Thoracic aorta (tissue), 2 donors: ENCODE measurements around the gene PXK. TPM values are rescaled to one million over a fixed set of nuclear protein-coding genes. Genes with fewer than 3 reads are reported as not detected.

Experiments
- ATAC-seq: fragments of 150-250 bp; one replicate; pipeline ENCODE4 v1.8.0; 2017; ENCODE audit warnings: low read depth; ENCODE audit not compliant: insufficient number of reproducible peaks, low FRiP score
- DNase-seq: peaks from one replicate; pipeline ENCODE4 v3.0.0-alpha.2; 2020; ENCODE audit warnings: low spot score
- H3K27ac ChIP-seq, 2 donors: fragments of 200-600 bp; sonication (generic); 1 replicate in 1 of 2; 2 replicates in 1 of 2; pipeline ENCODE4 v1.5.1; 2016; ENCODE audit warnings: mild to moderate bottlenecking in 2 of 2, moderate library complexity in 2 of 2
- H3K27me3 ChIP-seq: fragments of 200-600 bp; sonication (generic); replicated peaks from 2 replicates; pipeline ENCODE4 v1.6.0; 2016; ENCODE audit warnings: mild to moderate bottlenecking; ENCODE audit not compliant: insufficient read depth
- H3K36me3 ChIP-seq: fragments of 200-600 bp; sonication (generic); one replicate; pipeline ENCODE4 v1.5.1; 2016
- H3K4me1 ChIP-seq, 2 donors: fragments of 200-600 bp; sonication (generic); 1 replicate in 1 of 2; 2 replicates in 1 of 2; pipeline versions ENCODE4 v1.5.1 to v1.6.0; 2016; ENCODE audit warnings: low read depth in 2 of 2, mild to moderate bottlenecking in 1 of 2; ENCODE audit not compliant: control insufficient read depth in 1 of 2
- H3K4me3 ChIP-seq: fragments of 200-600 bp; sonication (generic); 2 replicates; pipeline ENCODE4 v1.5.1; 2016; ENCODE audit warnings: mild to moderate bottlenecking
- H3K9me3 ChIP-seq: fragments of 200-600 bp; sonication (generic); 2 replicates; pipeline ENCODE4 v1.5.1; 2016
- CTCF ChIP-seq: fragments of 200-600 bp; sonication (generic); IDR thresholded peaks from one replicate; pipeline ENCODE4 v1.5.1; 2019; ENCODE audit warnings: antibody characterized with exemption
- total RNA-seq, 2 donors: library from RNA; depleted of rRNA; stranded (reverse); fragments of >200 nt; gene quantifications; one replicate each; pipeline versions ENCODE4 v1.1.0 to v1.2.3, GENCODE V29; 2016

PXK gene
- total RNA-seq, 2 donors from 2014 or later, result 22.1 to 34.2 TPM

DNA sequence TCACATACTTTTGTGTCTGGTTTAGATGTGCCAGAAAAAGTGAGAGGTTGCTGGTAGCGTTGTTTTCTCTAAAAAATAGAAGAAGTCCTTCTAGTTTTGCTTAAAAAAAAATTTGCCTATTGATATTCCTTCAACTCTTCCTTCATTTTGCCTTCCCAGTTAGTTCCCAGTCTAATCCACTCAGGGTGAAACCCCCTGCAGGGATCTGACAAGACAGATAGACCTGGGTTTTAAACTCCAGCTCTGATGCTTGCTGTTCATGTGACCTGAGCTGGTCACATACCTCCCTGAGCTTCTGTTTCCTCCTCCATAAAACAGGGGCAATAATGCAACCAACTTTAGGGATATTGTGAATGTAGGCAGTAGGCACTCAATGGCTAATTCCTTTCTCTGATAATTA is 140.6 kb downstream of the PXK start:
- H3K4me3 ChIP-seq, result no peak overlapping the region
- no peak for TF ChIP-seq CTCF
- H3K27me3 ChIP-seq, result no peaks in the 10 kb centered on the region
- DNase-seq, result no peak
- peaks cover 0 to 3% of the 10 kb centered on the region in 2 donors for H3K4me1 ChIP-seq
- no peak for ATAC-seq
- no peak overlapping the region for H3K27ac ChIP-seq
- no peaks in the 10 kb centered on the region for H3K36me3 ChIP-seq
- H3K9me3 ChIP-seq, result no peaks in the 10 kb centered on the region

- no peak for TF ChIP-seq CTCF
- H3K4me3 ChIP-seq, result no peak overlapping the region
- H3K27ac ChIP-seq, result no peak overlapping the region
- DNase-seq (no peak), ATAC-seq (no peak)
- peaks cover 0 to 3% of the 10 kb centered on the region in 2 donors for H3K4me1 ChIP-seq
- no peaks in the 10 kb centered on the region for H3K36me3 ChIP-seq
- no peaks in the 10 kb centered on the region for H3K27me3 ChIP-seq
- H3K9me3 ChIP-seq, result no peaks in the 10 kb centered on the region
These were observed 141.7 kb downstream of the PXK start for GRCh38 chr3:58474348-58474911.

DNA sequence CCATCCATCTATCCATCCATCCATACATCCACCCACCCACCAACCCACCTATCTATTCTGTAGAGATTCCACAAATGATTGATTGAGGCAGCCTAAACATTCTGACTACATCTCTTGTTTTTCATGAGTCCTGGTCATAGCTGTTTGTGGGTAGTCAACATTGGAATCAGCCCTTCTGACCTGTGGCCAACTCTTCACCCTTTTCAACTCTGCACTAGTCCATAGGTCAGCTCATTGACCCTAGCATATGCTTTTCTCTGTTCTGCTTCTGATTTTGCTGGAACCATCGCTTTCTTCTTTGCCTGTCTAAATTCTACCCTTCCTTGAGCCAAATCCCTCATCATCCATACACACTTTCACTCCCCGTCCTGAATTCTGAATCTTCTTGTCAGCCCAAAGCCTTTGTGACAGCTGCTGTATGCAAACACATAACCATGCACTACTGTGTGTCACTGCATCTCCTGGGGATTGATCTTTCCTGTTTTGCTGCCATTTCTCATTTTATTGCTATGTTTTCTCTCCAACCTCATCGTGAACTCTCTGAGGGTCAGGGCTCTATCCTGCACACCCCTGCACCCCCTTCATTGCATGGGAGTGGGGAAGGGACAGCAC is 142.4 kb downstream of the PXK start:
- ATAC-seq (no peak), DNase-seq (no peak)
- H3K27me3 ChIP-seq, result no peaks in the 10 kb centered on the region
- H3K36me3 ChIP-seq, result no peaks in the 10 kb centered on the region
- H3K27ac ChIP-seq, result no peak overlapping the region
- no peak for TF ChIP-seq CTCF
- peaks cover 0 to 3% of the 10 kb centered on the region in 2 donors for H3K4me1 ChIP-seq
- H3K9me3 ChIP-seq, result no peaks in the 10 kb centered on the region
- H3K4me3 ChIP-seq, result no peak overlapping the region

Other genes with a start within 250 kb of the PXK start
- gene DNASE1L3, start 121.9 kb upstream of the PXK start, total RNA-seq, result 1 to 10 TPM; 2.3 to 3.8 TPM
- 10 to 100 TPM in 1 of 2 donors, 1 to 10 TPM in 1; 6.1 to 10.6 TPM for gene ABHD6, start 95.1 kb upstream of the PXK start, total RNA-seq
- gene RPP14, start 26.6 kb upstream of the PXK start, total RNA-seq, result 10 to 100 TPM in 1 of 2 donors, 1 to 10 TPM in 1; 5.0 to 10.1 TPM
- 10 to 100 TPM in 1 of 2 donors, not detected in 1; 13.9 TPM for gene HTD2, start 26.4 kb upstream of the PXK start, total RNA-seq
- gene PDHB, start 100.9 kb downstream of the PXK start, total RNA-seq, result 10 to 100 TPM; 59.3 to 83.5 TPM
- 10 to 100 TPM; 14.5 to 28.6 TPM for gene KCTD6, start 159.2 kb downstream of the PXK start, total RNA-seq
- 10 to 100 TPM; 20.8 to 22.2 TPM for gene ACOX2, start 204.3 kb downstream of the PXK start, total RNA-seq
- 10 to 100 TPM; 25.3 to 63.6 TPM for gene FAM107A, start 244.5 kb downstream of the PXK start, total RNA-seq